Upper lobe of left lung (tissue), 6 donors: ENCODE results near the gene CPSF4L. TPM values are rescaled to one million over a fixed set of nuclear protein-coding genes. Genes with fewer than 3 reads are reported as not detected.

Source experiments
- ATAC-seq, 2 donors: fragments of 200-7000 bp; cut with Tn5 transposase; one replicate each; pipeline ENCODE4 v1.9.1; 2022; ENCODE audit warnings: mild to moderate bottlenecking in 2 of 2, moderate library complexity in 2 of 2; ENCODE audit not compliant: low FRiP score in 2 of 2
- DNase-seq, 2 donors: peaks; one replicate each; pipeline ENCODE4 v3.0.0-alpha.2; 2019 to 2020
- H3K27ac ChIP-seq, 4 donors: fragments of 200-600 bp; sonication (generic); one replicate each; pipeline ENCODE4 v1.5.1; 2016 to 2019
- H3K27me3 ChIP-seq, 4 donors: fragments of 200-600 bp; sonication (generic); one replicate each; pipeline ENCODE4 v1.5.1; 2017 to 2019
- H3K36me3 ChIP-seq, 4 donors: fragments of 200-600 bp; sonication (generic); one replicate each; pipeline ENCODE4 v1.5.1; 2016 to 2019
- H3K4me1 ChIP-seq, 4 donors: fragments of 200-600 bp; sonication (generic); one replicate each; pipeline ENCODE4 v1.5.1; 2018 to 2019
- H3K4me3 ChIP-seq, 4 donors: fragments of 200-600 bp; sonication (generic); one replicate each; pipeline ENCODE4 v1.5.1; 2017 to 2019; ENCODE audit warnings: mild to moderate bottlenecking in 2 of 4, moderate library complexity in 1 of 4
- H3K9me3 ChIP-seq, 4 donors: fragments of 200-600 bp; sonication (generic); one replicate each; pipeline ENCODE4 v1.5.1; 2018 to 2019
- EP300 ChIP-seq, 4 donors: sonication (generic); formaldehyde crosslinking; IDR thresholded peaks; one replicate each; pipeline ENCODE4 v1.5.1; 2017; ENCODE audit warnings: antibody characterized with exemption in 4 of 4, control low read depth in 2 of 4
- POLR2A ChIP-seq, 4 donors: fragments of 450-650 bp; IDR thresholded peaks; one replicate each; pipeline ENCODE4 v1.5.1; 2016 to 2017; ENCODE audit warnings: antibody characterized with exemption in 4 of 4, mild to moderate bottlenecking in 2 of 4
- POLR2AphosphoS5 ChIP-seq, 2 donors: sonication (generic); formaldehyde crosslinking; IDR thresholded peaks; one replicate each; pipeline ENCODE4 v1.5.1; 2017; ENCODE audit warnings: antibody characterized with exemption in 2 of 2
- WGBS, 2 donors: methylation state at CpG; one replicate each; pipeline ENCODE4 v1.1.5; 2017 to 2018; 5-methylcytosine and 5-hydroxymethylcytosine counted together
- total RNA-seq, 6 donors: library from RNA; depleted of rRNA in 4 of 6; stranded (reverse); fragments of >200 nt in 4 of 6; gene quantifications; one replicate each; pipeline versions ENCODE4 v1.1.0 to v1.2.1, GENCODE V29; 2016 to 2021
- TF ChIP-seq, protein P1 (sequence below), 6 experiments: fragments of 450-650 bp in 4 of 6; fragments of 200-600 bp in 2 of 6; sonication (generic) in 2 of 6; IDR thresholded peaks; one replicate each; pipeline ENCODE4 v1.5.1; 2016 to 2019; ENCODE audit warnings: antibody characterized with exemption in 6 of 6
- donor health status: DM: no; HTN: no; CAD: no; lungs with moderate emphysema.
- donor health status: DM: no; HTN: yes; CAD: no; lungs with severe emphysema.

CPSF4L gene
- total RNA-seq, 6 donors from 2014 or later: 0.46 TPM; not detected in 5

DNA sequence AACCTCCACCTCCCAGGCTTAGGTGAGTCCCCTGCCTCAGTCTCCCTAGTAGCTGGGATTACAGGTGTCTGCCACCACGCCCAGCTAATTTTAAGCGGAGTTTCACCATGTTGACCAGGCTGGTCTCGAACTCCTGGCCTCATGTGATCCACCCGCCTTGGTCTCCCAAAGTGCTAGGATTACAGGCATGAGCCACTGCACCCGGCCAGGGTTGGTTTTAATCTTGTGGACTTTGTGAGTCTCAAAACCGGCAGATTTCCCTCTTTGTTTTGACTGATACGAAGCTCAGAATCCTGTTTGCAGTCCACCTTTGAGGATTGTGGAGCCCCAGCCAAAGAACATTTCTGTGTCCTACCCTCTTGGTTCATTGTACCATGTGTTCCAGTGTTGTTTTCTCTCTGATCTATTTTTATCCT is 16.4 kb upstream of the CPSF4L start:
- H3K36me3 ChIP-seq: peaks cover 0 to 21% (median 0%) of the 10 kb centered on the region in 4 donors
- H3K9me3 ChIP-seq: no peaks in the 10 kb centered on the region
- H3K27ac ChIP-seq: peak overlapping the region in 3 of 4 donors; percentile 15 to 65 (median 16)
- DNase-seq (no peak), ATAC-seq (no peak)
- TF ChIP-seq POLR2A (IDR thresholded peaks at IDR 0.05) (no peak), POLR2AphosphoS5 (IDR thresholded peaks at IDR 0.05) (no peak), EP300 (IDR thresholded peaks at IDR 0.05) (no peak)
- TF ChIP-seq, protein P1, sequence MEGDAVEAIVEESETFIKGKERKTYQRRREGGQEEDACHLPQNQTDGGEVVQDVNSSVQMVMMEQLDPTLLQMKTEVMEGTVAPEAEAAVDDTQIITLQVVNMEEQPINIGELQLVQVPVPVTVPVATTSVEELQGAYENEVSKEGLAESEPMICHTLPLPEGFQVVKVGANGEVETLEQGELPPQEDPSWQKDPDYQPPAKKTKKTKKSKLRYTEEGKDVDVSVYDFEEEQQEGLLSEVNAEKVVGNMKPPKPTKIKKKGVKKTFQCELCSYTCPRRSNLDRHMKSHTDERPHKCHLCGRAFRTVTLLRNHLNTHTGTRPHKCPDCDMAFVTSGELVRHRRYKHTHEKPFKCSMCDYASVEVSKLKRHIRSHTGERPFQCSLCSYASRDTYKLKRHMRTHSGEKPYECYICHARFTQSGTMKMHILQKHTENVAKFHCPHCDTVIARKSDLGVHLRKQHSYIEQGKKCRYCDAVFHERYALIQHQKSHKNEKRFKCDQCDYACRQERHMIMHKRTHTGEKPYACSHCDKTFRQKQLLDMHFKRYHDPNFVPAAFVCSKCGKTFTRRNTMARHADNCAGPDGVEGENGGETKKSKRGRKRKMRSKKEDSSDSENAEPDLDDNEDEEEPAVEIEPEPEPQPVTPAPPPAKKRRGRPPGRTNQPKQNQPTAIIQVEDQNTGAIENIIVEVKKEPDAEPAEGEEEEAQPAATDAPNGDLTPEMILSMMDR (IDR thresholded peaks at IDR 0.05): no peak
- no peak overlapping the region for H3K4me3 ChIP-seq
- 65 to 69% methylated on average over 7 of the region's 7 CpGs for WGBS, 2 donors
- H3K27me3 ChIP-seq: no peaks in the 10 kb centered on the region
- H3K4me1 ChIP-seq: peaks cover 13 to 17% (median 15%) of the 10 kb centered on the region in 4 donors

DNA sequence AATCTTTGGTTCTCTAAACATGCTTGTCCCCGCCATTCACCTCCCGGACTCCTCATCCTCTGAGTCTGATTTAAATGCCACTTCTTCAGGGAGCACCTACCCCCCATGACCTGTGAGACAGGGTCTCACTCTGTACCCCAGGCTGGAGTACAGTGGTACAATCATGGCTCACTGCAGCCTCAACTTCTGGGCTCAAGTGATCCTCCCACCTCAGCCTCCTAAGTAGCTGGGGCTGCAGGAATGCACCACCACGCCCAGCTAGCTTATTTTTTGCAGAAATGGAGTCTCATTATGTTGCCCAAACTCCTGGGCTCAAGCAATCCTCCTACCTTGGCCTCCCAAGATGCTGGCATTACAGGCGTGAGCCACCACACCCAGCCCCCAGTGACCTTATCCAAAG is 12.8 kb upstream of the CPSF4L start:
- Histone ChIP-seq H3K9me3 (no peaks in the 10 kb centered on the region), H3K4me3 (no peak overlapping the region), H3K27me3 (no peaks in the 10 kb centered on the region), H3K36me3 (no peaks in the 10 kb centered on the region), H3K4me1 (peaks cover 13 to 17% (median 15%) of the 10 kb centered on the region in 4 donors), H3K27ac (no peak overlapping the region)
- no peak for DNase-seq
- 96 to 99% methylated on average over 4 of the region's 4 CpGs for WGBS, 2 donors
- TF ChIP-seq EP300 (IDR thresholded peaks at IDR 0.05) (no peak), POLR2A (IDR thresholded peaks at IDR 0.05) (no peak)
- ATAC-seq: no peak

DNA sequence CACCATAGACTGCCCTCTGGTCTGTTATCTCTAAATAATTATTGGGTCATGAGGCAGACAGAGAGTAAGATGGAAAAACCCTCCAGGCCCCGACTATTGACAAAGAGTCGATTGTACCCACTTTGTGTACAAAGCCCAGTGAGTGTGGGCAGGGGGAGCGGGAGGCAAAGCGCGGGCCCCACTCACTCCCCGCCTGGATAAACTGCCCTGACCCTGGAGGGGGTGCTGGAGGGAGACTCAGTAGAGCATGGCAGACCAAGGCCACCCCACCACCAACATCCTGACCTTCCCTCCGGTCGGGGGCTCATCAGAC is 11.2 kb upstream of the CPSF4L start:
- H3K4me1 ChIP-seq: peaks cover 0 to 3% (median under 1%) of the 10 kb centered on the region in 4 donors
- no peak overlapping the region for H3K4me3 ChIP-seq
- no peaks in the 10 kb centered on the region for H3K36me3 ChIP-seq
- no peaks in the 10 kb centered on the region for H3K27me3 ChIP-seq
- no peaks in the 10 kb centered on the region for H3K9me3 ChIP-seq
- ATAC-seq: no peak
- WGBS, 2 donors: 80 to 81% methylated on average over 8 of the region's 8 CpGs
- no peak for TF ChIP-seq POLR2A (IDR thresholded peaks at IDR 0.05)
- TF ChIP-seq EP300 (IDR thresholded peaks at IDR 0.05): no peak
- no peak for TF ChIP-seq POLR2AphosphoS5 (IDR thresholded peaks at IDR 0.05)
- TF ChIP-seq, protein P1 (IDR thresholded peaks at IDR 0.05): no peak
- DNase-seq: peak in 1 of 2 donors; percentile 44
- H3K27ac ChIP-seq: no peak overlapping the region

DNA sequence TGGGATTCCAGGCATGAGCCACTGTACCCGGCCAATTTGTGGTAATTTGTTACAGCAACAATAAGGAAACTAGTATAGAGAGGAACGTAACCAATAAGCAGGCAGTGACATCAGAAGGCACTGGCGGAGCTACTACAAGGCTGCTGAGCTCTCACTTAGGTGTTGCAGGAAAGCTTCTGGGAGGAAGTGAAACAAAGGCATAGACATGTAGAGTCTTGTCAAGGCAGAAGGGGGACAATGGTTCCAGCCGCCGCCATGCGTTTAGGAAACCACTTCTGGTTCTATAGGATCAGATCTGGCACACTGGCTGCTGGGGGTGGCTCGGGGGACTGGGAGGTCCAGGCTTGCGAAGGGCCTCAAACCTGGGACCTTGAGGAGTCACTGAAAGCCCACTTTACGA is 9.4 kb upstream of the CPSF4L start:
- Histone ChIP-seq H3K4me3 (no peak overlapping the region), H3K9me3 (no peaks in the 10 kb centered on the region), H3K27me3 (no peaks in the 10 kb centered on the region), H3K4me1 (no peaks in the 10 kb centered on the region), H3K36me3 (no peaks in the 10 kb centered on the region), H3K27ac (no peak overlapping the region)
- TF ChIP-seq POLR2AphosphoS5 (IDR thresholded peaks at IDR 0.05): no peak
- TF ChIP-seq, protein P1 (IDR thresholded peaks at IDR 0.05): no peak
- TF ChIP-seq EP300 (IDR thresholded peaks at IDR 0.05): no peak
- TF ChIP-seq POLR2A (IDR thresholded peaks at IDR 0.05): no peak
- ATAC-seq (no peak), DNase-seq (no peak)
- 89 to 90% methylated on average over 9 of the region's 9 CpGs for WGBS, 2 donors

GRCh38 chr17:73269791-73270190 is 8.1 kb upstream of the CPSF4L start:
- no peak for ATAC-seq
- H3K27me3 ChIP-seq: no peaks in the 10 kb centered on the region
- H3K27ac ChIP-seq: no peak overlapping the region
- no peak overlapping the region for H3K4me3 ChIP-seq
- H3K4me1 ChIP-seq: no peaks in the 10 kb centered on the region
- 93 to 100% methylated on average over 1 of the region's 1 CpG for WGBS, 2 donors
- H3K36me3 ChIP-seq: no peaks in the 10 kb centered on the region
- no peak for DNase-seq
- no peak for TF ChIP-seq POLR2A (IDR thresholded peaks at IDR 0.05)
- TF ChIP-seq POLR2AphosphoS5 (IDR thresholded peaks at IDR 0.05): no peak
- TF ChIP-seq, protein P1 (IDR thresholded peaks at IDR 0.05): no peak
- no peak for TF ChIP-seq EP300 (IDR thresholded peaks at IDR 0.05)
- H3K9me3 ChIP-seq: no peaks in the 10 kb centered on the region
